Colonic mucosa (tissue), 4 donors: ENCODE measurements around the gene PROSER2. TPM values are rescaled to one million over a fixed set of nuclear protein-coding genes. Genes with fewer than 3 reads are reported as not detected.

Experiments
- DNase-seq: peaks from one replicate; pipeline ENCODE4 v3.0.0-alpha.2; 2020
- H3K27ac ChIP-seq: fragments of 200-600 bp; one replicate; pipeline ENCODE4 v1.8.0; 2021
- H3K27me3 ChIP-seq: fragments of 200-600 bp; one replicate; pipeline ENCODE4 v1.8.0; 2021
- H3K36me3 ChIP-seq: fragments of 200-600 bp; one replicate; pipeline ENCODE4 v1.8.0; 2021
- H3K4me1 ChIP-seq: fragments of 200-600 bp; one replicate; pipeline ENCODE4 v1.8.0; 2021; ENCODE audit warnings: mild to moderate bottlenecking
- H3K4me3 ChIP-seq: fragments of 200-600 bp; one replicate; pipeline ENCODE4 v1.8.0; 2021
- H3K9ac ChIP-seq, 2 donors: one replicate each; pipeline ENCODE4 v1.7.0; 2013; ENCODE audit warnings: control low read depth in 2 of 2, low read depth in 2 of 2, low read length in 2 of 2
- H3K9me3 ChIP-seq: fragments of 200-600 bp; one replicate; pipeline ENCODE4 v1.8.0; 2021
- intact Hi-C: fragments of 100-400 bp; cut with DNase I; formaldehyde crosslinking; loops from one replicate; pipeline ENCODE4 v1.14.1; 2022
- total RNA-seq, 2 donors: library from RNA; stranded (reverse); fragmentation: NEBNext Ultra II Directional in 1 of 2; extraction: Animal tissue kit (Norgen Biotek cat#: 25700) in 1 of 2; gene quantifications; one replicate each; pipeline ENCODE4 v1.2.1, GENCODE V29; 2021
- TF ChIP-seq, protein P1 (sequence below): fragments of 200-600 bp; IDR thresholded peaks from one replicate; pipeline ENCODE4 v1.8.0; 2022; ENCODE audit warnings: antibody characterized with exemption, mild to moderate bottlenecking
- donor health status: healthy.
- donor health status: DM: no; HTN: no; CAD: no.
- donor health status: DM: no; HTN: no; CAD: no.

Gene PROSER2
- total RNA-seq, 2 donors from 2014 or later: 12.9 to 16.2 TPM

DNA sequence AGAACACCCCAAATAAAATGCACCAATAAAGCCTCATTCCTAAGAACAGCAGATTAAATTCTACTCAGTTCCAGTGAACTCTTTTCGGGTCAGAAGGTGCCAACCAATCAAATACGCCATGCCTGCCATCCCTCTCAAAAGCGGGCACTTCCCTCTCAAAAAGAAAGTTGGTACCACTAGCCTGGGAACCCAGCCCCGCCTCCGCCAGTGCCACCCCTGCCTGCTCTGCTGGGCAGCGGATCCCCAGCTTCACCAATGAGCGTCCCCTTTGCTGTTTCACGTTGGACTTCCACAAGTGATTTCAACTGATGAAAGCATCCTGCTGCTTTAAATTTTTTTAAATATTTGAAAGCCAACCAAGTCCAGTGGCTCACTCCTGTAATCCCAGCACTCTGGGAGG is 33.2 kb upstream of the PROSER2 start:
- no peak overlapping the region for H3K27ac ChIP-seq
- H3K9me3 ChIP-seq: no peaks in the 10 kb centered on the region
- no peaks in the 10 kb centered on the region for H3K27me3 ChIP-seq
- H3K36me3 ChIP-seq: no peaks in the 10 kb centered on the region
- intact Hi-C loops: loop anchor here (5.0 kb wide), 1 partner anchor 192 kb away; no protein-coding TSS in a partner anchor
- no peak overlapping the region for H3K9ac ChIP-seq
- no peaks in the 10 kb centered on the region for H3K4me1 ChIP-seq
- DNase-seq: no peak
- H3K4me3 ChIP-seq: no peak overlapping the region
- TF ChIP-seq, protein P1, sequence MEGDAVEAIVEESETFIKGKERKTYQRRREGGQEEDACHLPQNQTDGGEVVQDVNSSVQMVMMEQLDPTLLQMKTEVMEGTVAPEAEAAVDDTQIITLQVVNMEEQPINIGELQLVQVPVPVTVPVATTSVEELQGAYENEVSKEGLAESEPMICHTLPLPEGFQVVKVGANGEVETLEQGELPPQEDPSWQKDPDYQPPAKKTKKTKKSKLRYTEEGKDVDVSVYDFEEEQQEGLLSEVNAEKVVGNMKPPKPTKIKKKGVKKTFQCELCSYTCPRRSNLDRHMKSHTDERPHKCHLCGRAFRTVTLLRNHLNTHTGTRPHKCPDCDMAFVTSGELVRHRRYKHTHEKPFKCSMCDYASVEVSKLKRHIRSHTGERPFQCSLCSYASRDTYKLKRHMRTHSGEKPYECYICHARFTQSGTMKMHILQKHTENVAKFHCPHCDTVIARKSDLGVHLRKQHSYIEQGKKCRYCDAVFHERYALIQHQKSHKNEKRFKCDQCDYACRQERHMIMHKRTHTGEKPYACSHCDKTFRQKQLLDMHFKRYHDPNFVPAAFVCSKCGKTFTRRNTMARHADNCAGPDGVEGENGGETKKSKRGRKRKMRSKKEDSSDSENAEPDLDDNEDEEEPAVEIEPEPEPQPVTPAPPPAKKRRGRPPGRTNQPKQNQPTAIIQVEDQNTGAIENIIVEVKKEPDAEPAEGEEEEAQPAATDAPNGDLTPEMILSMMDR: no peak

DNA sequence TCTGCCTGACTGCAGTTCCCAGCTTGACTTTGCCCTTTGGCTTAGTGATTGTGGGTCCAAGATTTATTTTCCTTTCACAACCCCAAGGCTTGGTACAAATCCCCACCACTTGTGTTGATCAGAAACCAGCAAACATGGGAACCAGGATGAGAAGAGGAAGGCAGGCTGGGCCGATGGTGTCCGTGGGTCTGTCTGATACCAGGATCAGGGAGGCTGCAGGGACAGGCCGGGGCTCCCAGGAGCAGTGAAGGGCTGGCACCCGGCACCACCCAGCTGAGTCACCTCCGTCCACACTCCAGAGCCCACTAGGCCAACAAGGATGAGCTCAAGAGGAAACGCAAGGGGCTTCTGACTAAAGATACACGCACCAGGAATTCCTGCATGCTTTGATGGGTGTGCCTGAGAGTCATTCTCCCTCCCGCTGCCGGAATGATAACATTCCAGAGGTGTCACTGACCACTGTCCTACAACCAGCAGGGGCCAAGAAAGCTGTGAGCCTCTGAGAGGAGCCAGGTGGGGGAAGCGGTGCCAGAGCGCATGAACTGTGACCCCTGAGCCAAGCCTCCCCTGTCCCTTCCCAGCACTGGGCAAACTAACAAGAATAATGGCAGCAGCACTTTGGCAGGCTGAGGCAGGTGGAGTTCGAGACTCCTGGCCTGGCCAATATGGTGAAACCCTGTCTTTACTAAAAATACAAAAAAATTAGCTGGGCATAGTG is 29.2 kb upstream of the PROSER2 start:
- H3K9me3 ChIP-seq: no peaks in the 10 kb centered on the region
- H3K27ac ChIP-seq: no peak overlapping the region
- no peaks in the 10 kb centered on the region for H3K4me1 ChIP-seq
- no peaks in the 10 kb centered on the region for H3K36me3 ChIP-seq
- TF ChIP-seq, protein P1: no peak
- H3K9ac ChIP-seq: no peak overlapping the region
- DNase-seq: no peak
- H3K27me3 ChIP-seq: no peaks in the 10 kb centered on the region
- intact Hi-C loops: no loop called here
- no peak overlapping the region for H3K4me3 ChIP-seq

DNA sequence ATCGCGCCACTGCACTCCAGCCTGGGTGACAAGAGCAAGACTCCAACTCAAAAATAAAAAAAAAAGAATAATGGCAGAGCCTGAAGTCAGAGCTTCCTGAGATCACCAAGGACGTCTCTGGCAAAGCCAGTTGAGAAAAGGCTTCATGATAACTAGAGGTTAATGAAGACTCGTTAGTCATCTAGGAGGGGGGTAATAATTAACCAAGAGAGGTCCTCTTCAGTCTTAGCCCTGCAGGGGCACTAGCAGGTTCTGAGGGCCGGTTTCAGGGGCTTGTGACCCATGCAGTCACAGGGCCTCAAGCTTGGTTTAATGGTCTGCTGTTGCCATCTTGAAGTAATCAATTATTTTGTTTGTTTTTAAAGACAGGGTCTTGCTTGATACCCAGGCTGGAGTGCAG is 28.6 kb upstream of the PROSER2 start:
- Histone ChIP-seq H3K27ac (no peak overlapping the region), H3K4me1 (no peaks in the 10 kb centered on the region), H3K9me3 (no peaks in the 10 kb centered on the region), H3K36me3 (no peaks in the 10 kb centered on the region), H3K4me3 (no peak overlapping the region), H3K27me3 (no peaks in the 10 kb centered on the region), H3K9ac (no peak overlapping the region)
- intact Hi-C loops: no loop called here
- no peak for DNase-seq
- TF ChIP-seq, protein P1: no peak

DNA sequence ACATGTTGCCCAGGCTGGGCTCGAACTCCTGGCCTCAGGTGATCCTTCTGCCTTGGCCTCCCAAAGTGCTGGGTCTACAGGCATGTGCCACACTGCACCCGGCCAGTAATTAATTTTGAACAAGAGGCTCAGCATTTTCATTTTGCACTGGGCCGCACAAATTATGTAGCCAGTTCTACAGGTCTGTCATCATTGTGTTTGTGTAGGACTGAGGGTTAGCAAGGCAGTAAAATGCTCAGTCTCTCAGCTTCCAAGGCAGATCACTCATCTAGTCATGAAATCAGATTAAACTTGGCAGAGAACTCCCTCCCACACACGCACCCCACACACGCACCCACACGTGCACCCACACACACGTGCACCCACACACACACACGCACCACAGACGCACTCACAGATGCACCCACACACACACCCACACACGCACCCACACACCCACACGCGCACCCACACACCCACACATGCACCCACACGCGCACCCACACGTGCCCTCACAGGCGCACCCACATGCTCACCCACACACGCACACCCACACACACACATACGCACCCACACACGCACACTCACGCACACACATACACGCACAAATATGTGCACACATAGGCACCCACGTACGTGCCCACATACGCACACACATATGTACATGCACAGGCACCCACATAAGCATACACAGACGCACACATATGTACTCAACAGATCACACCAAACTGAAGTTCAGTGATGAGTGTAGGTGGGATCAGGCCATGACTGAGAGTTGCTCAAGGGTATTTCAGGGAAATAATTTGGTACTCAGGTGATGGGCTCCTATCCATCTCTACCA is 27.8 kb upstream of the PROSER2 start:
- Histone ChIP-seq H3K9me3 (no peaks in the 10 kb centered on the region), H3K27me3 (no peaks in the 10 kb centered on the region), H3K9ac (no peak overlapping the region), H3K4me1 (no peaks in the 10 kb centered on the region), H3K4me3 (no peak overlapping the region), H3K36me3 (no peaks in the 10 kb centered on the region), H3K27ac (no peak overlapping the region)
- TF ChIP-seq, protein P1: no peak
- intact Hi-C loops: no loop called here
- DNase-seq: no peak

DNA sequence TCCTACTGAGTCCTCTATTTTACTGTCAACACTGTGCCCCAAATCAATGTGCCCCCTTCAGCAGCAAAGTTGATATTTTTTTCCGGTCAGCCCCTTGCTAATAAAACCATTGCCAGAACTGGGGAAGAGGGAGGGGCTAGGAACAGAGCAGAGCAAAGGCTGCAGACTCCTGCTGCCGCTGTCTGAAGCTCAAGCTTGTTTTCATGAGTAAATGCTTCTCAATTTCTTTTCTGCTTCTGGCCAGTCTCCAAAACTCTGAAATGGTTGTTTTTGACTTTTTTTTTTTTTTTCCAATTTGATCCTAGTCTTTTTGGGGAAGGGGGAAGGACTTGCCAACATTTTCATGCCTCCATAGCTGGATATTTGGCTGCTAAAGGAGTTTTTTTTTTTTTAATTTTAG is 26.7 kb upstream of the PROSER2 start:
- Histone ChIP-seq H3K4me3 (no peak overlapping the region), H3K36me3 (no peaks in the 10 kb centered on the region), H3K27ac (no peak overlapping the region), H3K4me1 (no peaks in the 10 kb centered on the region), H3K27me3 (no peaks in the 10 kb centered on the region), H3K9ac (no peak overlapping the region), H3K9me3 (no peaks in the 10 kb centered on the region)
- TF ChIP-seq, protein P1: no peak
- intact Hi-C loops: no loop called here
- no peak for DNase-seq
